Lower lobe of right lung (tissue), 2 donors: Measurements from ENCODE around the gene RGS11. TPM values are rescaled to one million over a fixed set of nuclear protein-coding genes. Genes with fewer than 3 reads are reported as not detected.

Source experiments
- ATAC-seq, 2 donors: fragments of 200-7000 bp; cut with Tn5 transposase; one replicate each; pipeline ENCODE4 v1.9.1; 2020 to 2022; ENCODE audit warnings: mild to moderate bottlenecking in 2 of 2, moderate library complexity in 2 of 2
- DNase-seq: peaks from one replicate; pipeline ENCODE4 v3.0.0-alpha.2; 2020
- H3K27ac ChIP-seq: fragments of 200-600 bp; one replicate; pipeline ENCODE4 v1.8.0; 2022
- H3K27me3 ChIP-seq: fragments of 200-600 bp; one replicate; pipeline ENCODE4 v1.8.0; 2022; ENCODE audit warnings: low read depth
- H3K36me3 ChIP-seq: fragments of 200-600 bp; one replicate; pipeline ENCODE4 v1.8.0; 2022; ENCODE audit warnings: mild to moderate bottlenecking
- H3K4me1 ChIP-seq: fragments of 200-600 bp; one replicate; pipeline ENCODE4 v1.8.0; 2022
- H3K4me3 ChIP-seq: fragments of 200-600 bp; one replicate; pipeline ENCODE4 v1.8.0; 2022; ENCODE audit warnings: mild to moderate bottlenecking
- H3K9me3 ChIP-seq: fragments of 200-600 bp; one replicate; pipeline ENCODE4 v1.8.0; 2022
- CTCF ChIP-seq: fragments of 200-600 bp; IDR thresholded peaks from one replicate; pipeline ENCODE4 v1.8.0; 2022; ENCODE audit warnings: antibody characterized with exemption, mild to moderate bottlenecking
- intact Hi-C: fragments of 100-400 bp; cut with DNase I; formaldehyde crosslinking; loops from one replicate; pipeline ENCODE4 v1.11.0; 2022
- total RNA-seq: library from RNA; stranded (reverse); fragmentation: NEBNext Ultra II Directional; extraction: Animal tissue kit (Norgen Biotek cat#: 25700); gene quantifications from one replicate; pipeline ENCODE4 v1.2.1, GENCODE V29; 2021
- donor health status: DM: no; HTN: yes; CAD: no; lungs with severe emphysema.

Gene RGS11
- total RNA-seq, 1 donor from 2014 or later: 8.2 TPM

- DNase-seq (no peak), ATAC-seq (no peak)
- H3K36me3 ChIP-seq: peaks cover 11% of the 10 kb centered on the region
- H3K4me1 ChIP-seq: peaks cover 16% of the 10 kb centered on the region
- H3K27ac ChIP-seq: no peak overlapping the region
- H3K4me3 ChIP-seq: no peak overlapping the region
- H3K9me3 ChIP-seq: no peaks in the 10 kb centered on the region
- intact Hi-C loops: no loop called here
- H3K27me3 ChIP-seq: no peaks in the 10 kb centered on the region
- TF ChIP-seq CTCF: no peak
Measured at GRCh38 chr16:320206-320605, 44.5 kb upstream of the RGS11 start.

- no peak for ATAC-seq
- intact Hi-C loops: no loop called here
- Histone ChIP-seq H3K27me3 (no peaks in the 10 kb centered on the region), H3K4me1 (peaks cover 4% of the 10 kb centered on the region), H3K4me3 (no peak overlapping the region), H3K27ac (no peak overlapping the region), H3K9me3 (no peaks in the 10 kb centered on the region), H3K36me3 (peaks cover 23% of the 10 kb centered on the region)
- DNase-seq: no peak
- no peak for TF ChIP-seq CTCF
Measured at GRCh38 chr16:318628-319027, 42.9 kb upstream of the RGS11 start.

GRCh38 chr16:317583-317982 is 41.8 kb upstream of the RGS11 start:
- ATAC-seq (no peak), DNase-seq (no peak)
- TF ChIP-seq CTCF: no peak
- Histone ChIP-seq H3K4me3 (no peak overlapping the region), H3K9me3 (no peaks in the 10 kb centered on the region), H3K27me3 (no peaks in the 10 kb centered on the region), H3K27ac (no peak overlapping the region), H3K36me3 (peaks cover 33% of the 10 kb centered on the region), H3K4me1 (peaks cover 4% of the 10 kb centered on the region)
- intact Hi-C loops: no loop called here

- Histone ChIP-seq H3K4me3 (no peak overlapping the region), H3K27ac (no peak overlapping the region), H3K36me3 (peaks cover 40% of the 10 kb centered on the region), H3K4me1 (peaks cover 4% of the 10 kb centered on the region), H3K9me3 (no peaks in the 10 kb centered on the region), H3K27me3 (no peaks in the 10 kb centered on the region)
- intact Hi-C loops: no loop called here
- ATAC-seq (no peak), DNase-seq (no peak)
- no peak for TF ChIP-seq CTCF
Measured at GRCh38 chr16:316741-317464, 41.2 kb upstream of the RGS11 start.

GRCh38 chr16:314795-315299 is 39.1 kb upstream of the RGS11 start:
- H3K4me1 ChIP-seq: no peaks in the 10 kb centered on the region
- H3K27me3 ChIP-seq: no peaks in the 10 kb centered on the region
- no peaks in the 10 kb centered on the region for H3K9me3 ChIP-seq
- ATAC-seq (no peak), DNase-seq (no peak)
- H3K36me3 ChIP-seq: peaks cover 52% of the 10 kb centered on the region
- no peak overlapping the region for H3K4me3 ChIP-seq
- intact Hi-C loops: no loop called here
- no peak for TF ChIP-seq CTCF
- H3K27ac ChIP-seq: no peak overlapping the region
